Measurements from ENCODE around the gene APOH. TPM values are rescaled to one million over a fixed set of nuclear protein-coding genes. Genes with fewer than 3 reads are reported as not detected.
A peak's percentile ranks its signal among the peaks of the same experiment; 100 is the strongest.

The APOH gene
- total RNA-seq (2012; rRNA removed) = not detected in 2 replicates

GRCh38 chr17:66228887-66229782, at the start of gene APOH:
TSS of gene APOH (minus strand) at chr17:66229415. CDS start at chr17:66229379, 36 bp downstream.
- Histone ChIP-seq H3K9me3 (replicated peaks; ENCODE audit: low read length) (no peaks in the 10 kb centered on the region), H3K4me1 (ENCODE audit: control insufficient read depth, insufficient read depth, low read length) (no peaks in the 10 kb centered on the region), H3K4me2 (ENCODE audit: low read length) (no peak within 1 kb of the TSS), H3K36me3 (ENCODE audit: insufficient read depth, low read length) (no peaks in the 10 kb centered on the region), H3K27me3 (ENCODE audit: control insufficient read depth, insufficient read depth, low read length) (no peaks in the 10 kb centered on the region), H3K9ac (ENCODE audit: low read depth, low read length) (no peak within 1 kb of the TSS), H3K4me3 (ENCODE audit: low read length) (no peak within 1 kb of the TSS)

- H3K4me1 ChIP-seq (ENCODE audit: control insufficient read depth, insufficient read depth, low read length) = peaks cover 44% of the 10 kb centered on the region
- H3K4me3 ChIP-seq (ENCODE audit: low read length) = no peak overlapping the region
- no peaks in the 10 kb centered on the region for H3K9me3 ChIP-seq (replicated peaks; ENCODE audit: low read length)
- H3K36me3 ChIP-seq (ENCODE audit: insufficient read depth, low read length) = no peaks in the 10 kb centered on the region
- no peak overlapping the region for H3K9ac ChIP-seq (ENCODE audit: low read depth, low read length)
- H3K4me2 ChIP-seq (ENCODE audit: low read length) = no peak overlapping the region
- H3K27me3 ChIP-seq (ENCODE audit: control insufficient read depth, insufficient read depth, low read length) = no peaks in the 10 kb centered on the region
Measured at GRCh38 chr17:66277191-66277590, 48.0 kb upstream of the APOH start.

- Histone ChIP-seq H3K27me3 (ENCODE audit: control insufficient read depth, insufficient read depth, low read length) (no peaks in the 10 kb centered on the region), H3K4me2 (ENCODE audit: low read length) (peak overlapping the region; percentile 55), H3K36me3 (ENCODE audit: insufficient read depth, low read length) (no peaks in the 10 kb centered on the region), H3K9me3 (replicated peaks; ENCODE audit: low read length) (no peaks in the 10 kb centered on the region), H3K9ac (ENCODE audit: low read depth, low read length) (peak overlapping the region; percentile 4), H3K4me3 (ENCODE audit: low read length) (no peak overlapping the region), H3K4me1 (ENCODE audit: control insufficient read depth, insufficient read depth, low read length) (peaks cover 44% of the 10 kb centered on the region)
Measured at GRCh38 chr17:66276328-66276937, 47.2 kb upstream of the APOH start.

- no peaks in the 10 kb centered on the region for H3K36me3 ChIP-seq (ENCODE audit: insufficient read depth, low read length)
- peaks cover 44% of the 10 kb centered on the region for H3K4me1 ChIP-seq (ENCODE audit: control insufficient read depth, insufficient read depth, low read length)
- H3K4me2 ChIP-seq (ENCODE audit: low read length) = peak overlapping the region; percentile 55
- peak overlapping the region; percentile 4 for H3K9ac ChIP-seq (ENCODE audit: low read depth, low read length)
- H3K9me3 ChIP-seq (replicated peaks; ENCODE audit: low read length) = no peaks in the 10 kb centered on the region
- no peaks in the 10 kb centered on the region for H3K27me3 ChIP-seq (ENCODE audit: control insufficient read depth, insufficient read depth, low read length)
- H3K4me3 ChIP-seq (ENCODE audit: low read length) = no peak overlapping the region
Measured at GRCh38 chr17:66275651-66276050, 46.4 kb upstream of the APOH start.

- H3K27me3 ChIP-seq (ENCODE audit: control insufficient read depth, insufficient read depth, low read length) = no peaks in the 10 kb centered on the region
- peak overlapping the region; percentile 83 for H3K4me2 ChIP-seq (ENCODE audit: low read length)
- no peaks in the 10 kb centered on the region for H3K36me3 ChIP-seq (ENCODE audit: insufficient read depth, low read length)
- peaks cover 47% of the 10 kb centered on the region for H3K4me1 ChIP-seq (ENCODE audit: control insufficient read depth, insufficient read depth, low read length)
- H3K9ac ChIP-seq (ENCODE audit: low read depth, low read length) = peak overlapping the region; percentile 10
- H3K4me3 ChIP-seq (ENCODE audit: low read length) = no peak overlapping the region
- no peaks in the 10 kb centered on the region for H3K9me3 ChIP-seq (replicated peaks; ENCODE audit: low read length)
Measured at GRCh38 chr17:66273586-66273848, 44.3 kb upstream of the APOH start.

GRCh38 chr17:66272811-66273585, 43.8 kb upstream of the APOH start:
- H3K9me3 ChIP-seq (replicated peaks; ENCODE audit: low read length) = no peaks in the 10 kb centered on the region
- peak overlapping the region; percentile 54 for H3K4me3 ChIP-seq (ENCODE audit: low read length)
- H3K36me3 ChIP-seq (ENCODE audit: insufficient read depth, low read length) = no peaks in the 10 kb centered on the region
- H3K4me1 ChIP-seq (ENCODE audit: control insufficient read depth, insufficient read depth, low read length) = peaks cover 50% of the 10 kb centered on the region
- H3K4me2 ChIP-seq (ENCODE audit: low read length) = peak overlapping the region; percentile 83
- H3K27me3 ChIP-seq (ENCODE audit: control insufficient read depth, insufficient read depth, low read length) = no peaks in the 10 kb centered on the region
- peak overlapping the region; percentile 35 for H3K9ac ChIP-seq (ENCODE audit: low read depth, low read length)

GRCh38 chr17:66271512-66271911, 42.3 kb upstream of the APOH start:
- H3K36me3 ChIP-seq (ENCODE audit: insufficient read depth, low read length) = no peaks in the 10 kb centered on the region
- no peak overlapping the region for H3K4me3 ChIP-seq (ENCODE audit: low read length)
- H3K9ac ChIP-seq (ENCODE audit: low read depth, low read length) = no peak overlapping the region
- H3K9me3 ChIP-seq (replicated peaks; ENCODE audit: low read length) = no peaks in the 10 kb centered on the region
- H3K4me2 ChIP-seq (ENCODE audit: low read length) = no peak overlapping the region
- peaks cover 42% of the 10 kb centered on the region for H3K4me1 ChIP-seq (ENCODE audit: control insufficient read depth, insufficient read depth, low read length)
- H3K27me3 ChIP-seq (ENCODE audit: control insufficient read depth, insufficient read depth, low read length) = no peaks in the 10 kb centered on the region

- Histone ChIP-seq H3K27me3 (ENCODE audit: control insufficient read depth, insufficient read depth, low read length) (no peaks in the 10 kb centered on the region), H3K4me2 (ENCODE audit: low read length) (no peak overlapping the region), H3K36me3 (ENCODE audit: insufficient read depth, low read length) (no peaks in the 10 kb centered on the region), H3K4me1 (ENCODE audit: control insufficient read depth, insufficient read depth, low read length) (peaks cover 30% of the 10 kb centered on the region), H3K4me3 (ENCODE audit: low read length) (no peak overlapping the region), H3K9me3 (replicated peaks; ENCODE audit: low read length) (no peaks in the 10 kb centered on the region), H3K9ac (ENCODE audit: low read depth, low read length) (no peak overlapping the region)
Measured at GRCh38 chr17:66270106-66270505, 40.9 kb upstream of the APOH start.

GRCh38 chr17:66268247-66268927, 39.2 kb upstream of the APOH start:
- peaks cover 17% of the 10 kb centered on the region for H3K4me1 ChIP-seq (ENCODE audit: control insufficient read depth, insufficient read depth, low read length)
- no peak overlapping the region for H3K4me3 ChIP-seq (ENCODE audit: low read length)
- no peaks in the 10 kb centered on the region for H3K27me3 ChIP-seq (ENCODE audit: control insufficient read depth, insufficient read depth, low read length)
- no peaks in the 10 kb centered on the region for H3K36me3 ChIP-seq (ENCODE audit: insufficient read depth, low read length)
- no peaks in the 10 kb centered on the region for H3K9me3 ChIP-seq (replicated peaks; ENCODE audit: low read length)
- H3K9ac ChIP-seq (ENCODE audit: low read depth, low read length) = no peak overlapping the region
- H3K4me2 ChIP-seq (ENCODE audit: low read length) = no peak overlapping the region

- Histone ChIP-seq H3K4me1 (ENCODE audit: control insufficient read depth, insufficient read depth, low read length) (peaks cover 6% of the 10 kb centered on the region), H3K36me3 (ENCODE audit: insufficient read depth, low read length) (no peaks in the 10 kb centered on the region), H3K27me3 (ENCODE audit: control insufficient read depth, insufficient read depth, low read length) (no peaks in the 10 kb centered on the region), H3K4me2 (ENCODE audit: low read length) (no peak overlapping the region), H3K4me3 (ENCODE audit: low read length) (no peak overlapping the region), H3K9ac (ENCODE audit: low read depth, low read length) (no peak overlapping the region), H3K9me3 (replicated peaks; ENCODE audit: low read length) (no peaks in the 10 kb centered on the region)
Measured at GRCh38 chr17:66264696-66265095, 35.5 kb upstream of the APOH start.

GRCh38 chr17:66262767-66263166, 33.6 kb upstream of the APOH start:
- Histone ChIP-seq H3K4me3 (ENCODE audit: low read length) (no peak overlapping the region), H3K27me3 (ENCODE audit: control insufficient read depth, insufficient read depth, low read length) (no peaks in the 10 kb centered on the region), H3K36me3 (ENCODE audit: insufficient read depth, low read length) (no peaks in the 10 kb centered on the region), H3K9ac (ENCODE audit: low read depth, low read length) (no peak overlapping the region), H3K9me3 (replicated peaks; ENCODE audit: low read length) (no peaks in the 10 kb centered on the region), H3K4me2 (ENCODE audit: low read length) (no peak overlapping the region), H3K4me1 (ENCODE audit: control insufficient read depth, insufficient read depth, low read length) (no peaks in the 10 kb centered on the region)
